KMS-11 (cell line): ENCODE data around the gene LAGE3.

Experiments
- H2AFZ ChIP-seq: fragments of 200-600 bp; sonication (generic); 2 replicates; pipeline ENCODE4 v1.6.1; 2016; ENCODE audit warnings: antibody characterized with exemption, mixed run types, low read depth
- H3K27ac ChIP-seq: fragments of 200-600 bp; sonication (generic); 2 replicates; pipeline ENCODE4 v1.6.1; 2016; ENCODE audit warnings: mild to moderate bottlenecking, mixed run types
- H3K27me3 ChIP-seq: fragments of 200-600 bp; sonication (generic); 2 replicates; pipeline ENCODE4 v1.6.1; 2017; ENCODE audit warnings: mild to moderate bottlenecking, low read depth, mixed run types, moderate library complexity; ENCODE audit not compliant: insufficient read depth
- H3K36me3 ChIP-seq: fragments of 200-600 bp; sonication (generic); 2 replicates; pipeline ENCODE4 v1.6.1; 2017; ENCODE audit warnings: mild to moderate bottlenecking, mixed run types; ENCODE audit not compliant: insufficient read depth
- H3K4me1 ChIP-seq: fragments of 200-600 bp; sonication (generic); 2 replicates; pipeline ENCODE4 v1.6.1; 2016; ENCODE audit warnings: mild to moderate bottlenecking, low read depth, mixed run types; ENCODE audit not compliant: poor library complexity, severe bottlenecking
- H3K4me2 ChIP-seq: fragments of 200-600 bp; sonication (generic); 2 replicates; pipeline ENCODE4 v1.7.0; 2016; ENCODE audit warnings: mild to moderate bottlenecking, mixed run types
- H3K4me3 ChIP-seq: fragments of 200-600 bp; sonication (generic); IDR thresholded peaks from 2 replicates; pipeline ENCODE4 v1.6.1; 2017; ENCODE audit warnings: low read depth, low read length, mixed read lengths; ENCODE audit not compliant: insufficient read depth
- H3K79me2 ChIP-seq: fragments of 200-600 bp; sonication (generic); 2 replicates; pipeline ENCODE4 v1.6.1; 2016; ENCODE audit warnings: low read depth, mixed run types; ENCODE audit not compliant: insufficient read depth
- H3K9ac ChIP-seq: fragments of 200-600 bp; sonication (generic); 2 replicates; pipeline ENCODE4 v1.6.1; 2016; ENCODE audit warnings: mild to moderate bottlenecking, mixed run types
- H4K20me1 ChIP-seq: fragments of 200-600 bp; sonication (generic); 2 replicates; pipeline ENCODE4 v1.6.1; 2016; ENCODE audit warnings: mild to moderate bottlenecking, mixed run types; ENCODE audit not compliant: insufficient read depth
- TF ChIP-seq, protein P1 (sequence below): fragments of 200-600 bp; sonication (generic); conservative IDR thresholded peaks from 2 replicates; pipeline ENCODE4 v1.6.1; 2017; ENCODE audit warnings: low read depth, mild to moderate bottlenecking, antibody characterized with exemption, low read length, moderate library complexity, mixed read lengths

Gene LAGE3

DNA sequence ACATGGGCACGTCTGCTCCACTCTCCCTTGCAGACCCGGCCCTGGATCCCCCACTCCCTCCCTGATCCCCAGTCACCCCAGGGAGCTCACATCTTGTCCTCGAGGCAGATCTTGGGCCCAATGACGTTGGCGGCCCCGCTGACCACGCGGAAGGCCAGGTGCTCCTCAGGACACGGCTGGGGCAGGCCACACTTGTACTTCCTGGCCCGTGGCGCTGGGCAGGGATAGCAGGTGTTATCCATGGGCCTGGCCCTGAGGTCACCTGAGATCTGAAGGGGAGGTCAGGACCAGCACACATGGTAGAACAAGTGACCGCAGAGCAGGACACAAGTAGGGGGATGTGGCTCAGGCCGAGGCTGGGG is 29.3 kb upstream of the LAGE3 start:
- Histone ChIP-seq H3K79me2 (no peaks in the 10 kb centered on the region), H4K20me1 (no peaks in the 10 kb centered on the region), H2AFZ (no peak overlapping the region), H3K36me3 (no peaks in the 10 kb centered on the region), H3K9ac (no peak overlapping the region), H3K4me3 (no peak overlapping the region), H3K4me2 (no peak overlapping the region), H3K4me1 (no peaks in the 10 kb centered on the region), H3K27me3 (no peaks in the 10 kb centered on the region), H3K27ac (no peak overlapping the region)
- TF ChIP-seq, protein P1, sequence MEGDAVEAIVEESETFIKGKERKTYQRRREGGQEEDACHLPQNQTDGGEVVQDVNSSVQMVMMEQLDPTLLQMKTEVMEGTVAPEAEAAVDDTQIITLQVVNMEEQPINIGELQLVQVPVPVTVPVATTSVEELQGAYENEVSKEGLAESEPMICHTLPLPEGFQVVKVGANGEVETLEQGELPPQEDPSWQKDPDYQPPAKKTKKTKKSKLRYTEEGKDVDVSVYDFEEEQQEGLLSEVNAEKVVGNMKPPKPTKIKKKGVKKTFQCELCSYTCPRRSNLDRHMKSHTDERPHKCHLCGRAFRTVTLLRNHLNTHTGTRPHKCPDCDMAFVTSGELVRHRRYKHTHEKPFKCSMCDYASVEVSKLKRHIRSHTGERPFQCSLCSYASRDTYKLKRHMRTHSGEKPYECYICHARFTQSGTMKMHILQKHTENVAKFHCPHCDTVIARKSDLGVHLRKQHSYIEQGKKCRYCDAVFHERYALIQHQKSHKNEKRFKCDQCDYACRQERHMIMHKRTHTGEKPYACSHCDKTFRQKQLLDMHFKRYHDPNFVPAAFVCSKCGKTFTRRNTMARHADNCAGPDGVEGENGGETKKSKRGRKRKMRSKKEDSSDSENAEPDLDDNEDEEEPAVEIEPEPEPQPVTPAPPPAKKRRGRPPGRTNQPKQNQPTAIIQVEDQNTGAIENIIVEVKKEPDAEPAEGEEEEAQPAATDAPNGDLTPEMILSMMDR, result no peak

DNA sequence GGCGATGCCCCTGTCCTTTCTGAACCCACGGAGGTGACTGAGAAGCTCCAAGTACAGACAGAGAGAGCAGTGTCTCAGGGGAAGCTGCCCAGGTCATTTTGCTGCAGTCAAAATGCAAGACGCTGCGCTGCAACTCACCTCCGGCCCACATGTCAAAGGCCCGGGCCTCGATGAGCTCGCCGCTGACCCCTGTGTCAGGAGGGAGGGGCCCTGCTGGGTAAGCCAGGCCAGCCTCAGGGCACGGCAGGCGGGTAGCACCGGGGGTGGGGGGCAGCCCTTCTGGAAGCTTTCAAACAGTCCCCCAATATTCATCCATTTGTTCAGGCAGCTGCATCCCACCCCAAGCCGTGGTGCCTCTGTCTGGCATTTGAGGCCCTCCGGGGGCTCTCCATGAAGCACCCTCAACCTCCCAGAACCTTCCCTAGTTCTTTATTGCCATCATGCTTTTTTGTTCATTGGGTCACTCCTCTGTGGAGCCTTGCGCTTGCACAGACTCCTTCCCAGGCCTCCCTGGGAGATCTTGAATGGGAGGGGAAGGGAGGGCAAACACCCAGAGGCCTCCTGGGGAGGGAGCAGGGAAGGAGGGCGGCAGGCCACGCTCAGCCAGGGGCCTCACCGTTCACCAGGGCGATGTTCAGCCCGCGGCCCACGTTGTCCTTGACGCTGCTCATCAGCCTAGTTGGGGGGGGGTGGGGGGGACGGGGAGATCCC is 28.7 kb upstream of the LAGE3 start:
- TF ChIP-seq, protein P1, result no peak
- Histone ChIP-seq H4K20me1 (no peaks in the 10 kb centered on the region), H3K27ac (no peak overlapping the region), H3K27me3 (no peaks in the 10 kb centered on the region), H3K79me2 (no peaks in the 10 kb centered on the region), H3K4me3 (no peak overlapping the region), H3K36me3 (no peaks in the 10 kb centered on the region), H3K4me2 (no peak overlapping the region), H3K9ac (no peak overlapping the region), H2AFZ (no peak overlapping the region), H3K4me1 (no peaks in the 10 kb centered on the region)

DNA sequence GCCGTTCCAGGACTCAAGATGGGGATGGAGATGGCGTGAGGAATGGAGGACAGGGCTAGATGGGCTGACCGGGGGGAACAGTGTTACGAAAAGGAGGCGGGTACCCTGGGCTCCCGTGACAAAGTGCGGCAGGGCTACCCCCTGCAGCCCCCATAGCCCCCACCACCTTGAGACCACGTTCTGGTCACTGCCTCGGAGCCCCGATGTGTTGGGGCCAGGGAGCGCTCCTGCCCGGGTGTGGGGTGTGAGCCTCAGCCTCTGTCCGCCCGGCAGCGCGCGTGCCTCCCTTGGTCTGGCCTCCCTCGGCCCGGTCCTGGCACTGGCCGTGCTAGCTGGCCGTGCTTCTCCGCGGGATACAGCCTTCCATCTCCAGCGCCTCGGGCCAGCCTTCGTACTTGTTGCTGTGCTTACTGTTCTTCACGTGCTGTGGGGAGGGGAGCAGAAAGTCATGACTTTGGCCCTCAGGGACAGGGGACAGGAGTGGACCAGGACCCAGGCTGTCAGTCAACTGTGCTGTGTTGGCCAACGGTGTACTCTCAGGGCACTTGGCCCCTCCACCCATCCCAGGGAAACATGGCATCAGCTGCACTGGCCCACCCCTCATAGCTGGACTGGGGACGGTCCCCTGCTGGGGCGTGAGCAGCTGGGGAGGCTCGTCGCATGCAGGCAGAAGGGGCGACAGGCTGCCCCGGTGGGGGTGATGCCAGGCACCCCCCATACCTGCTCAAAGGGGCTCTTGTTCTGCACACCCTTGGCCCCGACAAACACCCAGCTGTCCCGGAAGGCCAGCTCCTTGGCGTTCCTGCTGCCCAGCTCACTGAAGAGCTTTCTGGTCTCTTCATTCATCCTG is 27.6 kb upstream of the LAGE3 start:
- Histone ChIP-seq H3K36me3 (no peaks in the 10 kb centered on the region), H3K4me1 (no peaks in the 10 kb centered on the region), H3K4me3 (no peak overlapping the region), H3K79me2 (no peaks in the 10 kb centered on the region), H3K27me3 (no peaks in the 10 kb centered on the region), H3K9ac (no peak overlapping the region), H3K27ac (no peak overlapping the region), H4K20me1 (no peaks in the 10 kb centered on the region), H2AFZ (no peak overlapping the region), H3K4me2 (no peak overlapping the region)
- TF ChIP-seq, protein P1, result no peak

DNA sequence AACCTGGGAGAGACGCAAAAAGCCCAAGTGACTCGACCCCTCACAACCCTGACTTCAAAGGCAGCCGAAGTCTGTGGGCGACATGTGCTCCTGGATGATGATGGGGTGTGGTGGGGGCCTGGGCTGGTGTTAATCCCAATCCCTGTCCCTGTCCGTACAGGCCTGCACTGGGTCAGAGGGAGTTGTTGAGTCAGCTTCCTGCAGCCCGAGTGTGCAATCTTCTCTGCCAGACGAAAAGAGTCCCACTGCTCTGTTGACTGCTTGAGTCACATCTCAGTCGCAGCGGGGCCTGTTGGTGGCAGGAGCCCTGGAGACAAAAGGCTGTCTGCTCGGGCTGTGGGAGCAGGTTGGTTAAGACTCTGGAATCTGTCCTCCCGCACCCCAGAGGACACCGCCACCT is 26.7 kb upstream of the LAGE3 start:
- Histone ChIP-seq H3K27me3 (no peaks in the 10 kb centered on the region), H3K4me1 (no peaks in the 10 kb centered on the region), H3K4me3 (no peak overlapping the region), H3K36me3 (no peaks in the 10 kb centered on the region), H2AFZ (no peak overlapping the region), H3K4me2 (no peak overlapping the region), H4K20me1 (no peaks in the 10 kb centered on the region), H3K79me2 (no peaks in the 10 kb centered on the region), H3K9ac (no peak overlapping the region), H3K27ac (no peak overlapping the region)
- TF ChIP-seq, protein P1, result no peak
